Transverse colon (tissue), 4 donors: ENCODE results near the gene CD47. TPM values are rescaled to one million over a fixed set of nuclear protein-coding genes. Genes with fewer than 3 reads are reported as not detected.

Experiments used
- DNase-seq: peaks from one replicate; pipeline ENCODE4 v3.0.0-alpha.2; 2019
- H3K27ac ChIP-seq, 4 donors: fragments of 200-600 bp; sonication (generic); 2 replicates each; pipeline ENCODE4 v1.5.1; 2016 to 2018; ENCODE audit warnings: inconsistent platforms in 4 of 4
- H3K27me3 ChIP-seq: fragments of 200-600 bp; sonication (generic); 2 replicates; pipeline ENCODE4 v1.5.1; 2017; ENCODE audit warnings: inconsistent platforms
- H3K36me3 ChIP-seq, 4 donors: fragments of 200-600 bp; sonication (generic); 2 replicates each; pipeline ENCODE4 v1.5.1; 2017 to 2019; ENCODE audit warnings: inconsistent platforms in 4 of 4
- H3K4me1 ChIP-seq, 4 donors: fragments of 200-600 bp; sonication (generic); 2 replicates each; pipeline ENCODE4 v1.5.1; 2017 to 2020; ENCODE audit warnings: inconsistent platforms in 4 of 4
- H3K4me3 ChIP-seq, 4 donors: fragments of 200-600 bp; sonication (generic); 1 replicate in 1 of 4; 2 replicates in 3 of 4; pipeline versions ENCODE4 v1.5.1 to v1.6.1; 2017 to 2019; ENCODE audit warnings: inconsistent platforms in 4 of 4
- H3K9me3 ChIP-seq, 2 donors: fragments of 200-600 bp; sonication (generic); 2 replicates each; pipeline ENCODE4 v1.5.1; 2017 to 2019; ENCODE audit warnings: inconsistent platforms in 2 of 2
- CTCF ChIP-seq, 5 experiments: fragments of 200-600 bp in 3 of 5; fragments of 450-650 bp in 2 of 5; sonication (generic) in 3 of 5; IDR thresholded peaks; 1 replicate in 2 of 5; 2 replicates in 3 of 5; pipeline ENCODE4 v1.5.1; 2016 to 2017; ENCODE audit warnings: antibody characterized with exemption in 5 of 5, inconsistent platforms in 3 of 5, mild to moderate bottlenecking in 2 of 5, moderate library complexity in 1 of 5
- EP300 ChIP-seq: sonication (generic); formaldehyde crosslinking; IDR thresholded peaks from one replicate; pipeline ENCODE4 v1.6.1; 2017; ENCODE audit warnings: antibody characterized with exemption, low read depth
- POLR2A ChIP-seq: fragments of 450-650 bp; IDR thresholded peaks from one replicate; pipeline ENCODE4 v1.6.1; 2016; ENCODE audit warnings: antibody characterized with exemption, mild to moderate bottlenecking, moderate library complexity
- POLR2AphosphoS5 ChIP-seq, 3 donors: sonication (generic); formaldehyde crosslinking; IDR thresholded peaks; one replicate each; pipeline ENCODE4 v1.6.1; 2016; ENCODE audit warnings: antibody characterized with exemption in 3 of 3
- WGBS, 2 donors: methylation state at CpG; one replicate each; pipeline ENCODE4 v1.1.5; 2018; ENCODE audit warnings: low coverage in 1 of 2; 5-methylcytosine and 5-hydroxymethylcytosine counted together
- in situ Hi-C, 4 donors: fragments of 200-750 bp; cut with MboI; loops; one replicate each; pipeline versions ENCODE4 v1.15.0 to v1.15.1; 2017; ENCODE audit warnings: low sequenced_read_pairs in 3 of 4, low pct_ligation_motif_present in 1 of 4, low pct_unique_long_range_greater_than_20kb in 1 of 4
- intact Hi-C: fragments of 100-400 bp; cut with DNase I; formaldehyde crosslinking; loops from one replicate; pipeline ENCODE4 v1.15.1; 2023; ENCODE audit warnings: low total_unique reads
- total RNA-seq, 4 donors: library from RNA; depleted of rRNA; stranded (reverse); fragments of >200 nt; gene quantifications; one replicate each; pipeline ENCODE4 v1.1.0, GENCODE V29; 2016

Gene CD47
- total RNA-seq, 4 donors from 2014 or later = 71.7 to 108 (median 93.4) TPM

- Histone ChIP-seq H3K36me3 (no peaks in the 10 kb centered on the region), H3K9me3 (no peaks in the 10 kb centered on the region), H3K27ac (no peak overlapping the region), H3K27me3 (no peaks in the 10 kb centered on the region), H3K4me3 (no peak overlapping the region), H3K4me1 (peaks cover 0 to 34% (median 6%) of the 10 kb centered on the region in 4 donors)
- DNase-seq = no peak
- no peak for TF ChIP-seq CTCF (IDR thresholded peaks at IDR 0.05)
- no peak for TF ChIP-seq POLR2AphosphoS5 (IDR thresholded peaks at IDR 0.05)
- TF ChIP-seq EP300 = no peak
- TF ChIP-seq POLR2A = no peak
- intact Hi-C loops = no loop called here
- 64 to 90% methylated on average over 4 of the region's 4 CpGs for WGBS, 2 donors
- in situ Hi-C loops = no loop called here
Measured at GRCh38 chr3:108130236-108130635, 39.4 kb upstream of the CD47 start.

- in situ Hi-C loops = no loop called here
Measured at GRCh38 chr3:108127301-108127988, 36.6 kb upstream of the CD47 start.

DNA sequence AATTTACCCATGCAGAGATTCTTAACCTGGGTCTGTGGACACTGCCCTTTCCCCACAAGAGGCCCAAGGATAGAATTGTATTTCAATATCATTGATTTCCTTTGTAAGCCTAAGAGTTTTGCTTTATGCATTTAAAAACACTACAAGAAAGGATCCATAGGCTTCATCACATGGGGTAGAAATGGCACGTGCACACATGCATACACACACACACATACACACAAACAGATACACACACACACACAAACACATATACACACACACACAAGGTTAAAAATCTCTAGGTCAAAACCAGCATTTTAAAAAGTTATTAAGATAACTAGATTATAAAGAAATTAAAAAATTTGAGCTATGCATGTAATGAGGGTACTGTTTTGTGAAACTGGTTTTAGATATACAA lies 35.5 kb upstream of the CD47 start:
- Histone ChIP-seq H3K9me3 (no peaks in the 10 kb centered on the region), H3K27ac (peak overlapping the region in 1 of 4 donors; percentile 43), H3K4me3 (no peak overlapping the region), H3K4me1 (peaks cover 0 to 14% (median 0%) of the 10 kb centered on the region in 4 donors), H3K27me3 (no peaks in the 10 kb centered on the region), H3K36me3 (no peaks in the 10 kb centered on the region)
- intact Hi-C loops = no loop called here
- TF ChIP-seq CTCF (IDR thresholded peaks at IDR 0.05) (no peak), POLR2AphosphoS5 (IDR thresholded peaks at IDR 0.05) (no peak), POLR2A (no peak), EP300 (no peak)
- 64 to 100% methylated on average over 1 of the region's 1 CpG for WGBS, 2 donors
- in situ Hi-C loops = no loop called here
- DNase-seq = no peak

More at GRCh38 chr3:108127301-108127988, 36.6 kb upstream of the CD47 start:
- Histone ChIP-seq H3K9me3 (no peaks in the 10 kb centered on the region), H3K27me3 (no peaks in the 10 kb centered on the region), H3K4me1 (peaks cover 0 to 24% (median under 1%) of the 10 kb centered on the region in 4 donors), H3K36me3 (no peaks in the 10 kb centered on the region), H3K27ac (peak overlapping the region in 3 of 4 donors; percentile 13 to 38 (median 37)), H3K4me3 (no peak overlapping the region)
- WGBS, 2 donors = 25 to 46% methylated on average over 9 of the region's 9 CpGs
- TF ChIP-seq POLR2A = no peak
- TF ChIP-seq EP300 = no peak
- TF ChIP-seq POLR2AphosphoS5 (IDR thresholded peaks at IDR 0.05) = no peak
- TF ChIP-seq CTCF (IDR thresholded peaks at IDR 0.05) = no peak
- intact Hi-C loops = no loop called here
- DNase-seq = peak; percentile 37

DNA sequence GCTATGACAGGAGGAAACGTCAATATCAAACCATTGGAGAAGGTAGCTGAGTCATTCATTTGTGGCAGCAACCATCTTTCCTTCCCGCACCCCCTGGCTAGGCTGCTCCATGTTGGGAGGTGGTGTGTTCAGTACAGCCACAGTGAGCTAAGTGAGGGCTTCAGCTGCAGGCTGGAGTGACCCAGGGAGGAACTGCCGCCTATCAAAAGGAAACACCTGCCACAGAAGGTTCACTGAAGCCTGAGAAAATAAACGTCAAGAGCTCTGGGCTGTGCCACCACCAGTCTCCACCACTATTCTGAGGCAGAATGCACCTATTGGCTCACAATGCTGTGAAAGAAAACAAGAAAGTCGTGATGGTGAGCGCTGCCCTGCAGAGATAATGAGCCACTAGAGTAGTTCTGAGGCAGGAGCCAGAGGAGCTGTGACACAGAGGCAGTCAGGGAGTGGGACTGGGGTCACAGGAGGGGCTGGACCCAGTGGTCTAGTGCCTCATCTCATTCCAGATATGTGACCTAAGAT lies 34.8 kb upstream of the CD47 start:
- no peak overlapping the region for H3K4me3 ChIP-seq
- no peaks in the 10 kb centered on the region for H3K9me3 ChIP-seq
- WGBS, 2 donors = 50% methylated on average over 6 of the region's 6 CpGs; no CpG with 5 or more reads in 1 of the 2 donors
- no peaks in the 10 kb centered on the region for H3K36me3 ChIP-seq
- peak in 2 of 3 donors; percentile 22 to 41 for TF ChIP-seq POLR2AphosphoS5 (IDR thresholded peaks at IDR 0.05)
- TF ChIP-seq POLR2A = peak; percentile 38
- no peak for TF ChIP-seq EP300
- no peak for TF ChIP-seq CTCF (IDR thresholded peaks at IDR 0.05)
- H3K27me3 ChIP-seq = no peaks in the 10 kb centered on the region
- peaks cover 0 to 14% (median 0%) of the 10 kb centered on the region in 4 donors for H3K4me1 ChIP-seq
- intact Hi-C loops (no loop called here), in situ Hi-C loops (no loop called here)
- DNase-seq = peak; percentile 53
- H3K27ac ChIP-seq = peak overlapping the region in 3 of 4 donors; percentile 22 to 55 (median 43)
